ENCODE measurements around the gene C4orf54.

Gene C4orf54

DNA sequence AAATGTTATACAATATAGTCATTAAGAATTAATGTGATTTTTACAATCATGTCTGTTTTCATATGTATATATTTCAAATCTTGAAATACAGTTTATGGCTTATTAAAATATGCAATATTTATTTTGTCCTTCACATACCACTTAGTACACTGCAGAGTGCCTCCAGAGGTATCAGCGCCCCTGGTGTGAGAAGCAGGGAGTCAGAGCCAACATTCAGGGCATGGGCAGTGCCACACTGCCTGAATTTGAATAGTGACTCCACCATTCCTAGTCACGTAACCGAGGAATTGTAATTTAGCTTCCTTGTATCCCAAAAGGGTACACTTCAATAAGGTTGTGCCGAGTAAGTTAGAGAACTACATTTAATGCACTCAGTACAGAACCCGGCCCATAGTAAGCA, 4.3 kb upstream of the C4orf54 start:
- no peaks in the 10 kb centered on the region for H3K9me3 Mint-ChIP-seq
- no peaks in the 10 kb centered on the region for H3K36me3 Mint-ChIP-seq
- no peak overlapping the region for H3K4me3 Mint-ChIP-seq
- H3K27ac Mint-ChIP-seq: no peak overlapping the region
- ATAC-seq: no peak
- H3K4me1 Mint-ChIP-seq: no peaks in the 10 kb centered on the region
- no peak for DNase-seq (ENCODE audit: low spot score in 2 of 2)

DNA sequence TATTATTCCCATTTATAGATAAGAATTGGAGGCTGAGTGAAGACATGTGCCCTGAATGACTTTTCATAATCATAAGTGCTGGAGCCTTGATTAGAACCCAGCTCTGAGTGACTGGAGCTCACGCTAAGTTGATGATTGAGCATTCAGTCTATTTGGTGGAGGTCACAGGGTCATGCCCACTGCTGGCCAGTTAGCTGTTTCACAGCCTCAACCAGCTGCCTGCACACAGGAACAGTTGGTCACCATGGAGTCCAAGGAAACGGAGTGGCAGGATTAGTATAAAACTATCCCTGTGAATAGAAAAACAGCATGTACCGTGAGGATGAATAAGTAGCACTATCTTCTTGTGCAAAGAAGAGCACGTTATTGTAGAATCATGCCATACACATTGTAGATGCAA, 1.0 kb upstream of the C4orf54 start:
- DNase-seq (ENCODE audit: low spot score in 2 of 2) (no peak), ATAC-seq (no peak)
- no peaks in the 10 kb centered on the region for H3K4me1 Mint-ChIP-seq
- no peak overlapping the region for H3K4me3 Mint-ChIP-seq
- H3K36me3 Mint-ChIP-seq: no peaks in the 10 kb centered on the region
- no peaks in the 10 kb centered on the region for H3K9me3 Mint-ChIP-seq
- H3K27ac Mint-ChIP-seq: no peak overlapping the region

DNA sequence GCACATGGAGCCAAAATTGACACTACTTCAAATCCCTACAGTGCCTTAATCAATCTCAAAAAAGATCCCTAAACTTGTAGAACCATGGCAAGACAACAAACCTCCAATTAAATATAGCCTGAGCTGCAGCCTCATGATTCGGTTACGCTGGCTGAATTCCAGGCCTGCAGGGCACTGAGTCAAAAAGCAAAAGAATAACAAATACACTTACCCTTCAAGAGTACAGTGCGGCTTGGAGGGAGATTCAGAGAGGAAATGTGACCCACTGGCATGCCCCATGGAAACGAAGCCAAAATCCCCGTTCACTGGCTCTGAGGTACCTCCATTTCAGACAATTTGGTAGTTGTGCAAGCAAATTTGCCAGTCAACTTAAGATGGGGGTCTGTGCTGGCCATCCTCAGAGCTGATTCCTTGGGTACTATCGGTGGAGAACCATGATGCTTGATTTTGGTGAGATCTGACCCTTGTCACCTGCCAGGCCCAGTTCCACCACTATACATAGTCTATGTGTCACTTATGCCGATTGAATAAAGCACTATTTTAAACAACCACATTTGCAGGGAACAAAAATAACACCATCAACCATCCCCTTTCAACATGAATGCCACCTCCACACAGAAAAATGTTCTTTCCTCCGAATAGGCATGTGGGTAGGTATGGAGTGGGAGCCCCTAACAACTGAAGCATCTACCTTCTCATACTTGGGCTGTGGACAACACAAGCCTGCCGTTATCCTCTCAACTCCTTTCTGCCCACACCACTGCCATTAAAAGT, 2.1 kb downstream of the C4orf54 start:
- no peak for ATAC-seq
- Mint-ChIP-seq H3K4me3 (no peak overlapping the region), H3K27ac (no peak overlapping the region), H3K36me3 (no peaks in the 10 kb centered on the region), H3K4me1 (no peaks in the 10 kb centered on the region), H3K9me3 (no peaks in the 10 kb centered on the region)
- no peak for DNase-seq (ENCODE audit: low spot score in 2 of 2)

DNA sequence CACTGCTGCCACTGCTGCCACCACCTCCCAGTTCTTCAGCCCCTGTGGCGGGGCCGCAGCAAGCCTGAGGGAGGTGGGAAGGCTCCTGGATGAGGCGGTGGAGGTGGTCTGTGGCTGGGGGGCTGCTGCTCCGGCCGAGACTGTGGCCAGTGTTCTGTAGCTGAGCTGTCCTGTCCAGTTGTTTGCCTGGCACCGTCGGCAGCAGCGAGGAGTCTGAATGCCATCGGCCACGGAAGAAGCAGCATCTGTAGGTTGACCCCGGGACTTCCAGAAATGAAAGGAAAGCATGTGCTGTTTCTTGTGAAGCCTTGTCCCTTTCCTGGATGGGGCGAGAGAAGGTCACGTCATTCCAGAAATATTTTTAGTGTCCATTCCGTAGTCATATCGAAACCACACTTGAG, 3.3 kb downstream of the C4orf54 start:
- ATAC-seq: no peak
- H3K4me3 Mint-ChIP-seq: no peak overlapping the region
- H3K36me3 Mint-ChIP-seq: no peaks in the 10 kb centered on the region
- H3K27ac Mint-ChIP-seq: no peak overlapping the region
- H3K9me3 Mint-ChIP-seq: no peaks in the 10 kb centered on the region
- no peak for DNase-seq (ENCODE audit: low spot score in 2 of 2)
- H3K4me1 Mint-ChIP-seq: no peaks in the 10 kb centered on the region

DNA sequence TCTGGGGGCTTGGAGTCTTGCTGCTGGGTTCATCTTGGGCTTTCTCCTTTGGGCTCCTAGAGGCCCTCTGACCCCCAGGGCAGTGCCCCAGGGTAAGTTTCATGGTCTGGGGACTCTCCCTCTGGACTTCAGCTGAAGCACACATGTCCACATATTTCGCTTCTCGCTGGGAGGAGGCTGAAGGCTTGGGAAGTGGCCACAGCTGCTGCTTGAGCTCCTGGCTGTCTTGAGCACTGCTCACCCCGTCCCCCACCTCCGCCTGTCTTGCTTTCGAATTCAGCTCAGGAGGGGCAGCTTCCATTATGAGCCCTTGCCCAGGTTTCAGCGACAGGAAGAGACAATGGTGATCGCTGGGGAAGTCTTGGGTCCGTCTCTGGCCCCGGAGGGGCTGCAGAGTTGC, 3.7 kb downstream of the C4orf54 start:
- no peaks in the 10 kb centered on the region for H3K4me1 Mint-ChIP-seq
- H3K9me3 Mint-ChIP-seq: no peaks in the 10 kb centered on the region
- ATAC-seq (no peak), DNase-seq (ENCODE audit: low spot score in 2 of 2) (no peak)
- H3K4me3 Mint-ChIP-seq: no peak overlapping the region
- H3K27ac Mint-ChIP-seq: no peak overlapping the region
- H3K36me3 Mint-ChIP-seq: no peaks in the 10 kb centered on the region

DNA sequence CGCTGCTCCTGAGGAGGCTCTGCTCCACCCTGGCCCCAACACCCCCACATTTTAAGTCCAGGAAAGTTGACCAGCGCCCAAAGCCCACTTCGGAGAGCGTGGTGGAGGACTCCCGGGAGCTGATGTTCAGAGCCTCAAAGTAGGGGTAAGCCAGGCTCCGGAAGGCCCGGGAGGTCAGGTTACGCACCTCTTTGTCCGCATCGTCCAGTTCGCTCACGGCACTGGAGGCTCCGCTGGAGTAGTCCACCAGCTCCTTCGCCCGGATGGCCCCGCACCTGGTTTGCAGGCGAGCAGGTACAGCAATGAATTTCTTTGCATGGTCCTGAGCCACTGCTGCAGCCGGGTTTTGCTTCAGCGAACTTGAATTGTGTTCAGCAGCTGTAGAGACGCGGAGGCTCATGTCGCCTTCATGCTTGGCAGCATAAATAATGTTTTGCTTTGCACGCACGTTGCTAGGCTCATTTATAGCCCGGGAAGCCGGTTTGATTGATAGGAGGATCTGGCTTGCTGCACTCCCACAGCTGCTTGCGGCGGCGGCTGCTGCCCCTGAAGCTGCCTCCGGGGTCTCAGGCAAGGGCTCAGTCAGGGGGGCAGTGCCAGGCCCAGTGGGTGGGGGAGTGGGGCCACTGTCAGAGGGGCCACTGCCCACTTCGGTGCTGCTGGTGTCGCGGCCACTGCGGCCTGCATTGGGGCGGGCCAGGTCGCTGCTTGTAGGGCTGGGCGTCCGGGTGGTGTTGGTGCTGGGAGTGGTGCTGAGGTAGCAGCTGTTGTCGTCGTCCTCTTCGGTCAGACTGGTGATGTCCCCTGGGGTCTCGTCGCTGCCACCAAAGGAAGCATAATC, 4.8 kb downstream of the C4orf54 start:
- Mint-ChIP-seq H3K9me3 (no peaks in the 10 kb centered on the region), H3K4me3 (no peak overlapping the region), H3K4me1 (no peaks in the 10 kb centered on the region), H3K36me3 (no peaks in the 10 kb centered on the region), H3K27ac (no peak overlapping the region)
- ATAC-seq (no peak), DNase-seq (ENCODE audit: low spot score in 2 of 2) (no peak)

DNA sequence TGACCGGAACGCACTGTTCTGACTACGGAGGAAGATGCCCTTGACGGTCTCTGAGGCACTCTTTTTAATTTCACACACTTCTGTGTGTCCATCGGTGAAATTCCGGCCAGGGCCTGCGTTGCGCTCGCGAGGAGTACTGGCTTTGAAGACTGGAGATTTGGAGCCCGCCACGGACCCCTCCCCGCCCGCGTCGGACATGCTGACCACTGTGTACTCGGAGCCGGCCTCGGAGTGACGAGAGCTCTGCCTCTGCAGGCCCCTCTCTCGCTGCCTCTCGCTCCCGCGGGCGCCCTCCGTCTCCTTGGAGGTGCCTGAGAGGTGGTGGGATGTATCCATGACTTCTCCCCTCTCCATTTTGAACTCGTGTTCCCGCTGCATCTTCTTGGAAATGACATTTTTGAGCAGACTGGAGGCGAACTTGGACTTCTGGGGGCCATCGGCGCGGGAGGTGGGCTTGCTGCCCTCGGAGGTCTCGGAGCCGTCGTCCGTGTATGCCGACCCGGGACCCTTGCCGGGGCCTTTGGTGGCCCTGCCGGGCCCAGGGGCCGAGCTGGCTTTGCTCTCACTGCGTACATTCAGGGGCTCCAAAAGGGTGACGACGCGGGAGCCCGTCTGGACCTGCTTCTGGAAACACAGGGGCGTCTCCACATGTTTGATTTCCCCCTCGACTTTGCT, 5.7 kb downstream of the C4orf54 start:
- H3K4me3 Mint-ChIP-seq: no peak overlapping the region
- no peak for ATAC-seq
- no peak for DNase-seq (ENCODE audit: low spot score in 2 of 2)
- H3K36me3 Mint-ChIP-seq: no peaks in the 10 kb centered on the region
- no peaks in the 10 kb centered on the region for H3K9me3 Mint-ChIP-seq
- no peak overlapping the region for H3K27ac Mint-ChIP-seq
- no peaks in the 10 kb centered on the region for H3K4me1 Mint-ChIP-seq

DNA sequence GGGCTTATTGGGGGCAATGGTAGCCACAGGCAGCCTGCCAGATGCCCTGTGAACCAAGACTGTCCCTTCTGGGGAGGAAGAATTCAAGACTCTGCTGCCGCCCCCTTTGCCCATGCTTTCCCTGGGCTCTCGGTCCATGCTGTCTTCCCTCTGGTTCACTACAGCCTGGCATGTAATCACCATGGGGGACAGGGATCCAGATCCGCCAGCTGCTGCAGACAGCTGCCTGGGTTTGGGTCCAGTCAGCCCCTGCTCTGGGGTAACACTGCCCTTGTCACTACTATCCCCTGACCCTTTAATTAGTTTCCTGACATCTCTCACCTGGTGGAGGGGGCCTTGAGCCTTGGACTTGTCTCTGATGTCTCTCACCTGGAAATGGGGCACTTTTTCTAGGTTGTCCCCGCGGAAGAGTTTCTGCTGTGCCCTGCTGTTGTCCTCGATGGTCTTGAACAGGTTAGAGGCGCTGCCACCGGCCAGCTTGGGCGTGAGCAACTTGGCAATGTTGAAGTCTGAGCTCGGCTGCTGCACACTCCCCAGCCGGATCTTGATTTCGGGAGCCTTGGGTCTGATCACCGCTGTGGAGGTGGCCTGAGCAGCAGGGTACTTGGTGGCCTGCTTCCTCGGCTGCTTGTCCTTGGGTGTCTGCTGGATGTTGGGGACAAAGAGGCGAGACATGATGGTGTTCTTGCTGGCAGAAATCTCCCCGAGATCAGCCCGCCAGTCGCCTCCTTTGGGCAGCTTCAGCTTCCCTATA, 6.4 kb downstream of the C4orf54 start:
- ATAC-seq: no peak
- H3K9me3 Mint-ChIP-seq: no peaks in the 10 kb centered on the region
- H3K4me1 Mint-ChIP-seq: no peaks in the 10 kb centered on the region
- H3K36me3 Mint-ChIP-seq: no peaks in the 10 kb centered on the region
- no peak overlapping the region for H3K27ac Mint-ChIP-seq
- no peak overlapping the region for H3K4me3 Mint-ChIP-seq
- DNase-seq (ENCODE audit: low spot score in 2 of 2): no peak

DNA sequence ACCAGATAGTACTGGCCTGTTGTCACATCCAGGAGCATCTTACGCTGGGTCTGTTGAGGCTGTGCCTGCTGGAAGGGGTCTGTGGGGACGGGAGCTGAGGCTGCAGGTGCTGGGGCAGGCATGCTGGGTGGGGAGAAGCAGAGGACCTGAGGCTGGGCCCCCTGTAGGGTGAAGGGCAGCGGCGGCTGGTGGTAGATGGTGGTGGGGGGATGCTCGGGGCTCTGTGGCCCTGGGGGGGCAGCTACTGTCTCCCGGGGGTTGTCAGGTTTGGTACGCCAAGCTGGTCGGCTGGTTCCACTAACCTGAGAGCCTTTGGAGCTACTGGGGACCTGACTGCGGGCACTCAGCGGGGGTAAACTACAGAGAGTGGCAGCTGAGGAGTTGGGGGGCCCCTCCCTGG, 7.8 kb downstream of the C4orf54 start:
- Mint-ChIP-seq H3K4me1 (no peaks in the 10 kb centered on the region), H3K27ac (no peak overlapping the region), H3K36me3 (no peaks in the 10 kb centered on the region), H3K9me3 (no peaks in the 10 kb centered on the region), H3K4me3 (no peak overlapping the region)
- no peak for ATAC-seq
- DNase-seq (ENCODE audit: low spot score in 2 of 2): no peak

DNA sequence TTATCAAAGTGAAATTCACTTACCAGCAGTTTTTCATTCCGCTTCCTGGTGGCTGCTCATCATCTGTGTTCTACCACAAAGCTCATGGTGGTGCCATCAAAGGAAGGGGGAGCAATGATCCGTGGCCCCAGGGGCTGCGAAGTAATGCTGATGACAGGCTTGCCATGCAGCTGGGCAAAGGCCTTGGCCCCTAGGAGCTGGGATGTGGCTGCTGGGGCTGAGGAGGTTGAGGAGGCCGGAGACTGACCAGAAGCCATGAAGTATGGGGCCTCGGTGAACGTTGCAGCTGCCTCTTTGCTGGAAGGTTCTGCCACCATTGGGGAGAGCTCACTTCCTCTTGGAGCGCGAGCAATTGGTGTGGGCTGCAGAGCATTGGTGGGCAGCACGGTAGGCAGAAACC, 8.4 kb downstream of the C4orf54 start:
- no peaks in the 10 kb centered on the region for H3K9me3 Mint-ChIP-seq
- no peaks in the 10 kb centered on the region for H3K4me1 Mint-ChIP-seq
- no peaks in the 10 kb centered on the region for H3K36me3 Mint-ChIP-seq
- H3K27ac Mint-ChIP-seq: no peak overlapping the region
- DNase-seq (ENCODE audit: low spot score in 2 of 2) (no peak), ATAC-seq (no peak)
- no peak overlapping the region for H3K4me3 Mint-ChIP-seq

DNA sequence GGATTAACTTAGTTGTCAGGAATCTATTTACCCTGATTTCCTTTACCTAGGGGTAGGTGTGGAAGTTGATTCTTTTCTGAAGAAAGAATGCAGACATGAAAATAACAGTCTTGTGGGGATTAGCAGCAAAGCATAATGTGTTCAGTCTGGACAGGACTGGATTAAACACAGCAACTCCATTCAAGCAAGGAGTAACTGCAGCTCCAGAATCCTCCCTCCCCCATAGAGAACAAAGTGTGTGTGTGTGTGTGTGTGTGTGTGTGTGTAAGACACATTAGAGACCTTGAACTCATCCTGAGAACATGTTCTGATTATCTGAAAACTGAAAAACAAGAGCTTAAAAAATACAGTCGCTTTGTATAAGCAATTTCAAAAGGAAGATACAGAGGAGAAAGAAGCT, 9.3 kb downstream of the C4orf54 start:
- ATAC-seq: no peak
- no peak overlapping the region for H3K4me3 Mint-ChIP-seq
- no peaks in the 10 kb centered on the region for H3K36me3 Mint-ChIP-seq
- H3K9me3 Mint-ChIP-seq: no peaks in the 10 kb centered on the region
- H3K4me1 Mint-ChIP-seq: no peaks in the 10 kb centered on the region
- no peak for DNase-seq (ENCODE audit: low spot score in 2 of 2)
- no peak overlapping the region for H3K27ac Mint-ChIP-seq

DNA sequence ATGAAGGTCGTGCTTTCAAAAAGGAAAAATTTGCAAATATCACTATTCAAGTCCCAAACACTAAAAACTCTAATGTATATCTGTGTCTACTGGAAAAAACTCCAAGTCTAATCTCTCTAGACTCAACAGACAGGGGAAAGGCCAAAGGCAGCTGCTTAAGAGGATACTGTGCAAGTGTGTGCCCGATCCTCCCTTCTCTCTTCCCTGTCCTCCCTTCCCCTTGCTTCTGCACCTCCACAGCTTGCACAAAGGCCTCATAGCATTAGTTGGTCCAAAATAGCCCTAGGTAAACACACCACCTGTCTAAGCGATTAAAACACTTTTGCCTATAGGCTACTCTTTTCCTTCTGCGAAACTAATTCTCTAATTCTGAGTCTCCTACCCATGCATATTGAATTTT, 10.6 kb downstream of the C4orf54 start:
- Mint-ChIP-seq H3K9me3 (no peaks in the 10 kb centered on the region), H3K27ac (no peak overlapping the region), H3K4me3 (no peak overlapping the region), H3K4me1 (no peaks in the 10 kb centered on the region), H3K36me3 (no peaks in the 10 kb centered on the region)
- DNase-seq (ENCODE audit: low spot score in 2 of 2): no peak
- ATAC-seq: no peak

DNA sequence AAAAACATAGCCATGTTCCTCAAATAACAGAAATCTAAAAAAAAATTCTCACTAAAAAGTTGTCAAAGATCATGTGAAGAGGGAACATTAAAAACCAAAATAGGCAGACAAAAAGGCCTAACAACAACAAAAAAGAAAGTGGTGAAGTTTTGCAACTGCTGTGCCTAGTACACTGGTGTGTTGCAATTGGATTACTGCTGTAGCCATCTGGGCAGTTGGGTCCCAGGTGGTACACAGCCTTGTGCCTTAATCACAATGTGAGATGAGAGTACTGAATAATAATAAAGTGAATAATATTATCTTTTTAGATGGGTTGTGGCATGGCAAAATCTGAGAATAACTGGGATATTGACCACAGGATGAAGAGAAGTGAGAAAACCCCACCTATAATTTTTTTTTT, 12.0 kb downstream of the C4orf54 start:
- Mint-ChIP-seq H3K36me3 (no peaks in the 10 kb centered on the region), H3K27ac (no peak overlapping the region), H3K9me3 (no peaks in the 10 kb centered on the region), H3K4me1 (no peaks in the 10 kb centered on the region), H3K4me3 (no peak overlapping the region)
- ATAC-seq: no peak
- no peak for DNase-seq (ENCODE audit: low spot score in 2 of 2)

DNA sequence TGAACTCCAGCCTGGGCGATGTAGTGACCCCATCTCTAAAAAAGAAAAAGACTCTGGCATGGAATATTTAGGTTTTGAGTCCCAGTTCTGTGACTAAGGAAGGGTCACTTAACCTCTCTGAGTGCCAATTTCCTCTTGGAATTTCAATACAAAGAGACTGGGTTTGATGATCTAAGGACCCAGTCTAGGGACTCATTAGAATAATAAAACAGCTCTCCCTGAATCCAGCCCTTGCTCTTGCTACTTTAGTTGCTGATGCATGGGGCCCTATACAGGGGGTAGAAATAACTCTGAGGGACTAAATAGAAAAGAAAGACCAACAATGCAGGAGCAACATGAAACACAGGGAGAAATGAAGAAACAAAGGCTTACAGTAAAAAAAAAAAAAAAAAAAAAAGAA, 12.6 kb downstream of the C4orf54 start:
- Mint-ChIP-seq H3K27ac (no peak overlapping the region), H3K4me1 (no peaks in the 10 kb centered on the region), H3K36me3 (no peaks in the 10 kb centered on the region), H3K9me3 (no peaks in the 10 kb centered on the region), H3K4me3 (no peak overlapping the region)
- ATAC-seq (no peak), DNase-seq (ENCODE audit: low spot score in 2 of 2) (no peak)

DNA sequence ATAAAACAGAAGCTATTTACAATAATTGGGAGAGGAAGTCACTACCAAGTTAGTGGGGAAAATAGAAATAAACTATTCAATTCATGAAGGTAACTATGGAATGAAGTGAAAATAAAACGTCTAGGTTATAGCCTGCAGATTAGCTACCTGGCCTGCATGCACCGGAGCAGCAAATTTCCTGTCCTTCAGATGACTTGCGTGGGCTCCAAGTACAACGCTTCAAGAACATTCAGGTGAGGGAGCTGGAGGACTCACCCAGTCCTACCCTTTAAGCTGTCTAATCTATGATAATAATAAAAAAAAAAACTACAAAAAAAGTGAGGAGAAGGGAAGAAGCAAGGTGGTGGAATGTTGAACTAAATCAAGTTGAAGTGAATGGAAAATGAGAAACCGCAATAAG, 13.2 kb downstream of the C4orf54 start:
- ATAC-seq (no peak), DNase-seq (ENCODE audit: low spot score in 2 of 2) (no peak)
- no peaks in the 10 kb centered on the region for H3K36me3 Mint-ChIP-seq
- no peaks in the 10 kb centered on the region for H3K9me3 Mint-ChIP-seq
- no peaks in the 10 kb centered on the region for H3K4me1 Mint-ChIP-seq
- no peak overlapping the region for H3K4me3 Mint-ChIP-seq
- H3K27ac Mint-ChIP-seq: no peak overlapping the region

Measured in stimulated activated effector memory CD8-positive, alpha-beta T cell treated with anti-CD3 and anti-CD28 coated beads, Interleukin-12 subunit alpha, Interleukin-12 subunit beta, amount 100 ng/mL, for 72 hours (primary cell).